ENCODE measurements around the gene KCNQ1. TPM values are rescaled to one million over a fixed set of nuclear protein-coding genes. Genes with fewer than 3 reads are reported as not detected.

The KCNQ1 gene
- polyA plus RNA-seq, 1 of the 3 experiments (the other 2 are of a cell fraction): 0.05 TPM

DNA sequence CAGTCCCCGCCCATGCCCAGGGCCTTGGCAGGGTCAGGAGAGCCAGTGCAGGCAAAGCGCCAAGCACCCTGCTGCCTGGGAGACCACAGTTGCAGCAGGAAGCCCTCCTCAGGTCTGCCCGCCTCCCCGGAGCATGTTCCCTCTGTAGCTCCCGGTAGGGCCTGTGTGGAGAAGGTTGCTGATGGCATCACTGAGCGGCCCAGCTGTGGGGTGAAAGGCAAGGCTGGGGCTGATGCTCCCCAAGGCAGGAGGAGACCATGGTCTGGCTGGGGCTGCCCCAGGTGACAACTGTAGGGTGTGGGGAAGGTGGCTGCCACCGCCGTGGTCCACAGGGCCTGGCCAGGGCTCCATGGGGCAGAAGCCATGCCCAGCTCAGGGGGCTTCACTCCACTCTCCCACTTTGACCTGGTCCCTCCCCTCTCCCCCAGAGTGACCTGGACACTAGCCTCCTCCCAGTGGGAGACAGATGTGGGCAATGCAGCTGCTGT, 387.8 kb downstream of the KCNQ1 start:
- no peak overlapping the region for H3K27ac ChIP-seq (ENCODE audit: low read depth in 2 of 2, low read length in 1 of 2)
- DNase-seq: no peak
- peaks cover 0 to 18% of the 10 kb centered on the region in 2 experiments; a peak in 1 of 4 replicates for H3K4me1 ChIP-seq (ENCODE audit: control insufficient read depth in 1 of 2, insufficient read depth in 2 of 2, low read depth in 1 of 2, low read length in 1 of 2)
- H3K9ac ChIP-seq: no peak overlapping the region
- H3K4me3 ChIP-seq (ENCODE audit: low read depth in 2 of 2, low read length in 1 of 2): no peak overlapping the region
- H4K20me1 ChIP-seq (ENCODE audit: insufficient read depth): no peaks in the 10 kb centered on the region
- H3K4me2 ChIP-seq: no peak overlapping the region
- no peak overlapping the region for H2AFZ ChIP-seq (ENCODE audit: low read depth)
- no peaks in the 10 kb centered on the region for H3K36me3 ChIP-seq (replicated peaks in 1 of 2; ENCODE audit: control insufficient read depth in 1 of 2, insufficient read depth in 2 of 2, low read length in 1 of 2)
- H3K9me3 ChIP-seq: 0 out of 2 replicates have a peak, but pooled peaks cover 3% of the 10 kb centered on the region
- no peaks in the 10 kb centered on the region for H3F3A ChIP-seq (replicated peaks; ENCODE audit: insufficient read depth)
- no peaks in the 10 kb centered on the region for H3K9me2 ChIP-seq
- CTCF ChIA-PET: no interaction called here
- no peaks in the 10 kb centered on the region for H3K79me2 ChIP-seq (ENCODE audit: insufficient read depth)
- H3K27me3 ChIP-seq (ENCODE audit: insufficient read depth): no peaks in the 10 kb centered on the region
- POLR2A ChIA-PET: no interaction called here
- WGBS (ENCODE audit: low lambda C conversion rate): 28% methylated on average over 2 of the region's 8 CpGs
- no peak for TF ChIP-seq JUND (IDR thresholded peaks at IDR 0.05)
- no peak for TF ChIP-seq NRF1 (IDR thresholded peaks at IDR 0.05; ENCODE audit: low read depth, low read length)
- TF ChIP-seq SIN3A (IDR thresholded peaks at IDR 0.05; ENCODE audit: borderline replicate concordance, low read depth, low read length): no peak
- TF ChIP-seq FOSL2 (IDR thresholded peaks at IDR 0.05; ENCODE audit: borderline replicate concordance, low read depth): no peak
- TF ChIP-seq RFX5 (IDR thresholded peaks at IDR 0.05; ENCODE audit: low read length): no peak
- TF ChIP-seq RAD21 (IDR thresholded peaks at IDR 0.05; ENCODE audit: low read length): no peak
- TF ChIP-seq EP300 (IDR thresholded peaks at IDR 0.05; ENCODE audit: borderline replicate concordance in 1 of 2, low read depth in 1 of 2, low read length in 1 of 2): no peak
- TF ChIP-seq, protein P1, sequence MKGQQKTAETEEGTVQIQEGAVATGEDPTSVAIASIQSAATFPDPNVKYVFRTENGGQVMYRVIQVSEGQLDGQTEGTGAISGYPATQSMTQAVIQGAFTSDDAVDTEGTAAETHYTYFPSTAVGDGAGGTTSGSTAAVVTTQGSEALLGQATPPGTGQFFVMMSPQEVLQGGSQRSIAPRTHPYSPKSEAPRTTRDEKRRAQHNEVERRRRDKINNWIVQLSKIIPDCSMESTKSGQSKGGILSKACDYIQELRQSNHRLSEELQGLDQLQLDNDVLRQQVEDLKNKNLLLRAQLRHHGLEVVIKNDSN (IDR thresholded peaks at IDR 0.05; ENCODE audit: borderline replicate concordance, low read depth): no peak
- no peak for TF ChIP-seq RCOR1 (IDR thresholded peaks at IDR 0.05; ENCODE audit: low read length)
- no peak for TF ChIP-seq GABPA (IDR thresholded peaks at IDR 0.05; ENCODE audit: low read depth)
- TF ChIP-seq, protein P2, sequence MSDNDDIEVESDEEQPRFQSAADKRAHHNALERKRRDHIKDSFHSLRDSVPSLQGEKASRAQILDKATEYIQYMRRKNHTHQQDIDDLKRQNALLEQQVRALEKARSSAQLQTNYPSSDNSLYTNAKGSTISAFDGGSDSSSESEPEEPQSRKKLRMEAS (IDR thresholded peaks at IDR 0.05; ENCODE audit: low read depth): no peak
- no peak for TF ChIP-seq YY1 (IDR thresholded peaks at IDR 0.05; ENCODE audit: low read depth)
- TF ChIP-seq CHD2 (IDR thresholded peaks at IDR 0.05; ENCODE audit: low read length, partially characterized antibody): no peak
- TF ChIP-seq, protein P3, sequence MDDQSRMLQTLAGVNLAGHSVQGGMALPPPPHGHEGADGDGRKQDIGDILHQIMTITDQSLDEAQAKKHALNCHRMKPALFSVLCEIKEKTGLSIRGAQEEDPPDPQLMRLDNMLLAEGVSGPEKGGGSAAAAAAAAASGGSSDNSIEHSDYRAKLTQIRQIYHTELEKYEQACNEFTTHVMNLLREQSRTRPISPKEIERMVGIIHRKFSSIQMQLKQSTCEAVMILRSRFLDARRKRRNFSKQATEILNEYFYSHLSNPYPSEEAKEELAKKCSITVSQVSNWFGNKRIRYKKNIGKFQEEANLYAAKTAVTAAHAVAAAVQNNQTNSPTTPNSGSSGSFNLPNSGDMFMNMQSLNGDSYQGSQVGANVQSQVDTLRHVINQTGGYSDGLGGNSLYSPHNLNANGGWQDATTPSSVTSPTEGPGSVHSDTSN (IDR thresholded peaks at IDR 0.05): no peak

DNA sequence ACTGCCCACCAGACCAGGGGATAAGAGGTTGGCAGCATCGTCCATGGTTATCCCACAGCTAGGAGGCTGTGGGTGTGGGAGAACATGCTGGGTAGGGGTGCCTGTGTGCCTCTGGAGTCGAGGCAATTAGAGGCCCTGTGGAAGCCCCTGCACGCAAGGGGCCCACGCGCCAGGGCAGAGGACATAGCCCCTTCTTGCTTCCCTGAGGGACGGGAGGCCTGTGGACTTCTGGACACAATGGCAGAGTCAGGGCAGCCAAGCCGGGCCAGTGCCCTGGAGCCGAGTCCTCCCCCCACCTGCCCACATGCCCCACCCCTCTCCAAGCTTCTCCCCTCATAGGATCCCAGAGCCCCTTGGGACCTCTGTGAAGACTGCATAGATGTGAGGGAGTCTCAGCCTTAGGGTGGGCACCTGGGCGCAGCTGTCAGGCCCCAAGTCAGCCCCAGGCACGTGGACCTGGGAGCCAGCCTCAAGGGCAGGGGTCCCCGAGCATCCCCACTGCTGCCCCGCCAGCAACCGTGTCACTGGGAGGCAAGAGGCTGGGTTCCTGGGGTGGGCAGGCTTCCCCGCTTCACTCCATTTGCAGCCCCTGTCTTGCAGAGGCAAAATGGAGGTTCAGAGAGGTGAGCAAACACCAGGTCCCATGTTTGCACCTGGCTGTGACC, 388.4 kb downstream of the KCNQ1 start:
- H3K9ac ChIP-seq: no peak overlapping the region
- CTCF ChIA-PET: interaction anchor here (0.7 kb wide), 1 partner anchor 804 kb away, joined by 3 read pairs; no protein-coding TSS in a partner anchor
- no peaks in the 10 kb centered on the region for H4K20me1 ChIP-seq (ENCODE audit: insufficient read depth)
- no peaks in the 10 kb centered on the region for H3F3A ChIP-seq (replicated peaks; ENCODE audit: insufficient read depth)
- no peaks in the 10 kb centered on the region for H3K9me2 ChIP-seq
- H3K79me2 ChIP-seq (ENCODE audit: insufficient read depth): no peaks in the 10 kb centered on the region
- no peak for TF ChIP-seq RAD21 (IDR thresholded peaks at IDR 0.05; ENCODE audit: low read length)
- no peak for TF ChIP-seq MXI1 (IDR thresholded peaks at IDR 0.05; ENCODE audit: low read depth, low read length)
- TF ChIP-seq EZH2phosphoT487 (IDR thresholded peaks at IDR 0.05; ENCODE audit: borderline replicate concordance, low read depth): no peak
- TF ChIP-seq NRF1 (IDR thresholded peaks at IDR 0.05; ENCODE audit: low read depth, low read length): no peak
- TF ChIP-seq, protein P4, sequence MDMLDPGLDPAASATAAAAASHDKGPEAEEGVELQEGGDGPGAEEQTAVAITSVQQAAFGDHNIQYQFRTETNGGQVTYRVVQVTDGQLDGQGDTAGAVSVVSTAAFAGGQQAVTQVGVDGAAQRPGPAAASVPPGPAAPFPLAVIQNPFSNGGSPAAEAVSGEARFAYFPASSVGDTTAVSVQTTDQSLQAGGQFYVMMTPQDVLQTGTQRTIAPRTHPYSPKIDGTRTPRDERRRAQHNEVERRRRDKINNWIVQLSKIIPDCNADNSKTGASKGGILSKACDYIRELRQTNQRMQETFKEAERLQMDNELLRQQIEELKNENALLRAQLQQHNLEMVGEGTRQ (IDR thresholded peaks at IDR 0.05; ENCODE audit: borderline replicate concordance, low read depth, low read length): no peak
- TF ChIP-seq FOXM1 (IDR thresholded peaks at IDR 0.05; ENCODE audit: low read depth): no peak
- TF ChIP-seq, protein P3 (IDR thresholded peaks at IDR 0.05): no peak
- no peak for TF ChIP-seq JUND (IDR thresholded peaks at IDR 0.05)
- no peak for TF ChIP-seq TEAD4 (IDR thresholded peaks at IDR 0.05; ENCODE audit: borderline replicate concordance, insufficient read depth)
- no peak for TF ChIP-seq TAF1 (IDR thresholded peaks at IDR 0.05; ENCODE audit: borderline replicate concordance, low read depth, low read length)
- TF ChIP-seq POLR2AphosphoS5 (IDR thresholded peaks at IDR 0.05; ENCODE audit: low read depth, low read length): no peak
- no peak for TF ChIP-seq CHD2 (IDR thresholded peaks at IDR 0.05; ENCODE audit: low read length, partially characterized antibody)
- no peak for TF ChIP-seq SIN3A (IDR thresholded peaks at IDR 0.05; ENCODE audit: borderline replicate concordance, low read depth, low read length)
- no peak for TF ChIP-seq NFIC (IDR thresholded peaks at IDR 0.05; ENCODE audit: borderline replicate concordance)
- H3K36me3 ChIP-seq (replicated peaks in 1 of 2; ENCODE audit: control insufficient read depth in 1 of 2, insufficient read depth in 2 of 2, low read length in 1 of 2): no peaks in the 10 kb centered on the region
- H3K4me3 ChIP-seq (ENCODE audit: low read depth in 2 of 2, low read length in 1 of 2): no peak overlapping the region
- H2AFZ ChIP-seq (ENCODE audit: low read depth): no peak overlapping the region
- WGBS (ENCODE audit: low lambda C conversion rate): 30% methylated on average over 6 of the region's 14 CpGs
- H3K4me1 ChIP-seq (ENCODE audit: control insufficient read depth in 1 of 2, insufficient read depth in 2 of 2, low read depth in 1 of 2, low read length in 1 of 2): peaks cover 0 to 22% of the 10 kb centered on the region in 2 experiments; a peak in 1 of 4 replicates
- POLR2A ChIA-PET: no interaction called here
- no peak overlapping the region for H3K4me2 ChIP-seq
- no peak for DNase-seq
- H3K9me3 ChIP-seq: 0 out of 2 replicates have a peak, but pooled peaks cover 3% of the 10 kb centered on the region
- no peaks in the 10 kb centered on the region for H3K27me3 ChIP-seq (ENCODE audit: insufficient read depth)
- no peak overlapping the region for H3K27ac ChIP-seq (ENCODE audit: low read depth in 2 of 2, low read length in 1 of 2)

Data from SK-N-SH (cell line).